Coronary artery (tissue), 2 donors: ENCODE data around the gene ZDHHC20.

ENCODE experiments used
- DNase-seq: peaks from one replicate; pipeline ENCODE4 v3.0.0-alpha.2; 2017; ENCODE audit warnings: low spot score
- H3K27ac ChIP-seq, 2 donors: fragments of 200-600 bp; sonication (generic); one replicate each; pipeline ENCODE4 v1.5.1; 2016 to 2019
- H3K4me3 ChIP-seq: fragments of 200-600 bp; sonication (generic); 2 replicates; pipeline ENCODE4 v1.5.1; 2016; ENCODE audit warnings: mild to moderate bottlenecking, moderate library complexity
- CTCF ChIP-seq: fragments of 200-600 bp; sonication (generic); IDR thresholded peaks from one replicate; pipeline ENCODE4 v1.5.1; 2019; ENCODE audit warnings: antibody characterized with exemption

Gene ZDHHC20

GRCh38 chr13:21355304-21355703 is 103.8 kb downstream of the ZDHHC20 start:
- no peak for DNase-seq
- TF ChIP-seq CTCF, result no peak
- H3K4me3 ChIP-seq, result no peak overlapping the region
- no peak overlapping the region for H3K27ac ChIP-seq

GRCh38 chr13:21354721-21355120 is 104.4 kb downstream of the ZDHHC20 start:
- Histone ChIP-seq H3K27ac (no peak overlapping the region), H3K4me3 (no peak overlapping the region)
- TF ChIP-seq CTCF, result no peak
- DNase-seq, result no peak

GRCh38 chr13:21348488-21349120 is 110.5 kb downstream of the ZDHHC20 start:
- Histone ChIP-seq H3K4me3 (no peak overlapping the region), H3K27ac (no peak overlapping the region)
- no peak for DNase-seq
- no peak for TF ChIP-seq CTCF

GRCh38 chr13:21347753-21348318 is 111.3 kb downstream of the ZDHHC20 start:
- H3K4me3 ChIP-seq, result no peak overlapping the region
- no peak for TF ChIP-seq CTCF
- DNase-seq, result no peak
- no peak overlapping the region for H3K27ac ChIP-seq

- no peak for DNase-seq
- H3K27ac ChIP-seq, result no peak overlapping the region
- no peak overlapping the region for H3K4me3 ChIP-seq
- TF ChIP-seq CTCF, result no peak
Observed at GRCh38 chr13:21344662-21345176, 114.4 kb downstream of the ZDHHC20 start.

GRCh38 chr13:21343659-21344058 is 115.4 kb downstream of the ZDHHC20 start:
- Histone ChIP-seq H3K27ac (no peak overlapping the region), H3K4me3 (no peak overlapping the region)
- DNase-seq, result no peak
- TF ChIP-seq CTCF, result no peak
